Omental fat pad (tissue), 4 donors: Measurements from ENCODE around the gene NXPH3. TPM values are rescaled to one million over a fixed set of nuclear protein-coding genes. Genes with fewer than 3 reads are reported as not detected.

Experiments
- ATAC-seq: fragments of 150-250 bp; one replicate; pipeline ENCODE4 v1.9.1; 2016; ENCODE audit warnings: mild to moderate bottlenecking, moderate library complexity; ENCODE audit not compliant: low FRiP score
- DNase-seq: peaks from one replicate; pipeline ENCODE4 v3.0.0-alpha.2; 2019; ENCODE audit warnings: low spot score
- CTCF ChIP-seq, 3 donors: fragments of 450-650 bp; IDR thresholded peaks; one replicate each; pipeline ENCODE4 v1.5.1; 2016 to 2017; ENCODE audit warnings: antibody characterized with exemption in 3 of 3, mild to moderate bottlenecking in 3 of 3, moderate library complexity in 2 of 3
- total RNA-seq, 4 donors: library from RNA; depleted of rRNA; stranded (reverse); fragments of >200 nt; gene quantifications; one replicate each; pipeline ENCODE4 v1.1.0, GENCODE V29; 2016

Gene NXPH3
- total RNA-seq, 4 donors from 2014 or later = 2.9 to 7.4 (median 5.8) TPM

- TF ChIP-seq CTCF (IDR thresholded peaks at IDR 0.05) = no peak
- ATAC-seq (no peak), DNase-seq (no peak)
Observed at GRCh38 chr17:49572806-49573420, 2.8 kb upstream of the NXPH3 start.

- no peak for TF ChIP-seq CTCF (IDR thresholded peaks at IDR 0.05)
- ATAC-seq (peak; percentile 9), DNase-seq (no peak)
Observed at GRCh38 chr17:49573510-49574322, 2.0 kb upstream of the NXPH3 start.

- DNase-seq (no peak), ATAC-seq (no peak)
- TF ChIP-seq CTCF (IDR thresholded peaks at IDR 0.05) = no peak
Observed at GRCh38 chr17:49574323-49574781, 1.3 kb upstream of the NXPH3 start.

- ATAC-seq = no peak
- no peak for TF ChIP-seq CTCF (IDR thresholded peaks at IDR 0.05)
- DNase-seq = no peak
Observed at GRCh38 chr17:49574945-49575678, 559 bp upstream of the NXPH3 start.

- ATAC-seq (peak; percentile 2), DNase-seq (no peak)
- TF ChIP-seq CTCF (IDR thresholded peaks at IDR 0.05) = no peak
Observed at GRCh38 chr17:49576088-49576916, 631 bp downstream of the NXPH3 start.

GRCh38 chr17:49576917-49577649 lies 1.4 kb downstream of the NXPH3 start:
- DNase-seq (no peak), ATAC-seq (no peak)
- TF ChIP-seq CTCF (IDR thresholded peaks at IDR 0.05) = no peak
